ENCODE measurements around the gene TANGO2.

The TANGO2 gene

GRCh38 chr22:19974268-19974861 lies 46.5 kb upstream of the TANGO2 start:
- DNase-seq: peak; percentile 99
- H3K27ac ChIP-seq (ENCODE audit: low read depth, low read length): peak overlapping the region; percentile 10

GRCh38 chr22:19974935-19975706 lies 45.8 kb upstream of the TANGO2 start:
- Histone ChIP-seq H3K9ac (ENCODE audit: low read length) (no peak overlapping the region), H2BK120ac (ENCODE audit: low read depth, low read length) (no peak overlapping the region), H3K27me3 (ENCODE audit: insufficient read depth, low read length, poor library complexity) (no peaks in the 10 kb centered on the region), H3K36me3 (ENCODE audit: control insufficient read depth, insufficient read depth, low read length) (peaks cover 4% of the 10 kb centered on the region), H3K4ac (ENCODE audit: low read depth, low read length) (no peak overlapping the region), H2BK5ac (ENCODE audit: low read length) (no peak overlapping the region), H2BK15ac (replicated peaks; ENCODE audit: low read depth) (no peak overlapping the region), H4K5ac (ENCODE audit: low read length) (no peak overlapping the region), H3K4me2 (ENCODE audit: low read length) (no peak overlapping the region), H3K4me1 (ENCODE audit: control insufficient read depth, low read depth, low read length) (peaks cover 8% of the 10 kb centered on the region), H3K79me1 (ENCODE audit: low read length) (no peaks in the 10 kb centered on the region), H3K23ac (ENCODE audit: low read length) (no peak overlapping the region), H3K56ac (ENCODE audit: low read length) (peak overlapping the region; percentile 44), H3K27ac (ENCODE audit: low read depth, low read length) (peak overlapping the region; percentile 10), H3K18ac (ENCODE audit: low read length) (no peak overlapping the region), H2AK5ac (ENCODE audit: low read length) (no peak overlapping the region), H3K79me2 (ENCODE audit: control insufficient read depth, insufficient read depth, low read length) (no peaks in the 10 kb centered on the region), H3K4me3 (ENCODE audit: low read length) (no peak overlapping the region), H4K8ac (ENCODE audit: low read depth, low read length) (no peak overlapping the region)
- peak; percentile 41 for DNase-seq
- no CpG with 5 or more reads among the region's 13 CpGs for WGBS (ENCODE audit: extremely low coverage, insufficient coverage, low lambda C conversion rate)

More at GRCh38 chr22:19974268-19974861, 46.5 kb upstream of the TANGO2 start:
- no peak overlapping the region for H3K23ac ChIP-seq (ENCODE audit: low read length)
- H3K4me1 ChIP-seq (ENCODE audit: control insufficient read depth, low read depth, low read length): peaks cover 8% of the 10 kb centered on the region
- no peak overlapping the region for H3K56ac ChIP-seq (ENCODE audit: low read length)
- H3K9ac ChIP-seq (ENCODE audit: low read length): no peak overlapping the region
- H2BK5ac ChIP-seq (ENCODE audit: low read length): no peak overlapping the region
- no peak overlapping the region for H2AK5ac ChIP-seq (ENCODE audit: low read length)
- H3K36me3 ChIP-seq (ENCODE audit: control insufficient read depth, insufficient read depth, low read length): peaks cover 3% of the 10 kb centered on the region
- H4K8ac ChIP-seq (ENCODE audit: low read depth, low read length): no peak overlapping the region
- no peak overlapping the region for H2BK120ac ChIP-seq (ENCODE audit: low read depth, low read length)
- no peaks in the 10 kb centered on the region for H3K79me1 ChIP-seq (ENCODE audit: low read length)
- no peaks in the 10 kb centered on the region for H3K79me2 ChIP-seq (ENCODE audit: control insufficient read depth, insufficient read depth, low read length)
- H3K27me3 ChIP-seq (ENCODE audit: insufficient read depth, low read length, poor library complexity): no peaks in the 10 kb centered on the region
- H2BK15ac ChIP-seq (replicated peaks; ENCODE audit: low read depth): no peak overlapping the region
- no peak overlapping the region for H3K4ac ChIP-seq (ENCODE audit: low read depth, low read length)
- no peak overlapping the region for H4K5ac ChIP-seq (ENCODE audit: low read length)
- no peak overlapping the region for H3K18ac ChIP-seq (ENCODE audit: low read length)
- no peak overlapping the region for H3K4me3 ChIP-seq (ENCODE audit: low read length)
- WGBS (ENCODE audit: extremely low coverage, insufficient coverage, low lambda C conversion rate): no CpG with 5 or more reads among the region's 11 CpGs
- H3K4me2 ChIP-seq (ENCODE audit: low read length): no peak overlapping the region

- no peaks in the 10 kb centered on the region for H3K27me3 ChIP-seq (ENCODE audit: insufficient read depth, low read length, poor library complexity)
- H3K4me1 ChIP-seq (ENCODE audit: control insufficient read depth, low read depth, low read length): peaks cover 8% of the 10 kb centered on the region
- no peak overlapping the region for H3K18ac ChIP-seq (ENCODE audit: low read length)
- peak overlapping the region; percentile 44 for H3K56ac ChIP-seq (ENCODE audit: low read length)
- no peak overlapping the region for H2AK5ac ChIP-seq (ENCODE audit: low read length)
- WGBS (ENCODE audit: extremely low coverage, insufficient coverage, low lambda C conversion rate): no CpG with 5 or more reads among the region's 4 CpGs
- no peak overlapping the region for H3K4me2 ChIP-seq (ENCODE audit: low read length)
- no peak overlapping the region for H4K5ac ChIP-seq (ENCODE audit: low read length)
- no peak overlapping the region for H2BK120ac ChIP-seq (ENCODE audit: low read depth, low read length)
- no peak overlapping the region for H3K23ac ChIP-seq (ENCODE audit: low read length)
- H4K8ac ChIP-seq (ENCODE audit: low read depth, low read length): no peak overlapping the region
- no peak overlapping the region for H3K9ac ChIP-seq (ENCODE audit: low read length)
- H3K79me1 ChIP-seq (ENCODE audit: low read length): no peaks in the 10 kb centered on the region
- H2BK5ac ChIP-seq (ENCODE audit: low read length): no peak overlapping the region
- no peak overlapping the region for H3K4ac ChIP-seq (ENCODE audit: low read depth, low read length)
- no peak overlapping the region for H2BK15ac ChIP-seq (replicated peaks; ENCODE audit: low read depth)
- H3K4me3 ChIP-seq (ENCODE audit: low read length): no peak overlapping the region
- DNase-seq: no peak
- no peaks in the 10 kb centered on the region for H3K79me2 ChIP-seq (ENCODE audit: control insufficient read depth, insufficient read depth, low read length)
- H3K36me3 ChIP-seq (ENCODE audit: control insufficient read depth, insufficient read depth, low read length): peaks cover 4% of the 10 kb centered on the region
- H3K27ac ChIP-seq (ENCODE audit: low read depth, low read length): no peak overlapping the region
These were observed 45.2 kb upstream of the TANGO2 start for GRCh38 chr22:19975707-19976035.

GRCh38 chr22:19976671-19977070 lies 44.2 kb upstream of the TANGO2 start:
- Histone ChIP-seq H3K9ac (ENCODE audit: low read length) (no peak overlapping the region), H2BK15ac (replicated peaks; ENCODE audit: low read depth) (no peak overlapping the region), H3K27ac (ENCODE audit: low read depth, low read length) (no peak overlapping the region), H3K36me3 (ENCODE audit: control insufficient read depth, insufficient read depth, low read length) (peaks cover 4% of the 10 kb centered on the region), H3K27me3 (ENCODE audit: insufficient read depth, low read length, poor library complexity) (no peaks in the 10 kb centered on the region), H3K4me3 (ENCODE audit: low read length) (no peak overlapping the region), H3K79me2 (ENCODE audit: control insufficient read depth, insufficient read depth, low read length) (no peaks in the 10 kb centered on the region), H2AK5ac (ENCODE audit: low read length) (no peak overlapping the region), H3K79me1 (ENCODE audit: low read length) (no peaks in the 10 kb centered on the region), H2BK5ac (ENCODE audit: low read length) (no peak overlapping the region), H3K4me2 (ENCODE audit: low read length) (no peak overlapping the region), H4K5ac (ENCODE audit: low read length) (no peak overlapping the region), H2BK120ac (ENCODE audit: low read depth, low read length) (no peak overlapping the region), H3K23ac (ENCODE audit: low read length) (no peak overlapping the region), H3K56ac (ENCODE audit: low read length) (no peak overlapping the region), H4K8ac (ENCODE audit: low read depth, low read length) (no peak overlapping the region), H3K4ac (ENCODE audit: low read depth, low read length) (no peak overlapping the region), H3K4me1 (ENCODE audit: control insufficient read depth, low read depth, low read length) (peaks cover 8% of the 10 kb centered on the region), H3K18ac (ENCODE audit: low read length) (no peak overlapping the region)
- WGBS (ENCODE audit: extremely low coverage, insufficient coverage, low lambda C conversion rate): no CpG with 5 or more reads among the region's 3 CpGs
- no peak for DNase-seq

- Histone ChIP-seq H3K79me2 (ENCODE audit: control insufficient read depth, insufficient read depth, low read length) (no peaks in the 10 kb centered on the region), H3K27ac (ENCODE audit: low read depth, low read length) (no peak overlapping the region), H3K4me2 (ENCODE audit: low read length) (no peak overlapping the region), H3K4me3 (ENCODE audit: low read length) (no peak overlapping the region), H4K5ac (ENCODE audit: low read length) (no peak overlapping the region), H3K36me3 (ENCODE audit: control insufficient read depth, insufficient read depth, low read length) (peaks cover 4% of the 10 kb centered on the region), H2BK120ac (ENCODE audit: low read depth, low read length) (no peak overlapping the region), H3K18ac (ENCODE audit: low read length) (no peak overlapping the region), H2BK15ac (replicated peaks; ENCODE audit: low read depth) (no peak overlapping the region), H3K23ac (ENCODE audit: low read length) (no peak overlapping the region), H3K79me1 (ENCODE audit: low read length) (no peaks in the 10 kb centered on the region), H2AK5ac (ENCODE audit: low read length) (no peak overlapping the region), H3K4me1 (ENCODE audit: control insufficient read depth, low read depth, low read length) (peaks cover 8% of the 10 kb centered on the region), H2BK5ac (ENCODE audit: low read length) (no peak overlapping the region), H3K27me3 (ENCODE audit: insufficient read depth, low read length, poor library complexity) (no peaks in the 10 kb centered on the region), H3K56ac (ENCODE audit: low read length) (no peak overlapping the region), H3K9ac (ENCODE audit: low read length) (no peak overlapping the region), H3K4ac (ENCODE audit: low read depth, low read length) (no peak overlapping the region), H4K8ac (ENCODE audit: low read depth, low read length) (no peak overlapping the region)
- DNase-seq: no peak
- WGBS (ENCODE audit: extremely low coverage, insufficient coverage, low lambda C conversion rate): no CpG with 5 or more reads among the region's 32 CpGs
These were observed 43.3 kb upstream of the TANGO2 start for GRCh38 chr22:19977296-19978243.
